ENCODE data around the gene ZBTB9.
A peak's percentile ranks its signal among the peaks of the same experiment; 100 is the strongest.

Gene ZBTB9

DNA sequence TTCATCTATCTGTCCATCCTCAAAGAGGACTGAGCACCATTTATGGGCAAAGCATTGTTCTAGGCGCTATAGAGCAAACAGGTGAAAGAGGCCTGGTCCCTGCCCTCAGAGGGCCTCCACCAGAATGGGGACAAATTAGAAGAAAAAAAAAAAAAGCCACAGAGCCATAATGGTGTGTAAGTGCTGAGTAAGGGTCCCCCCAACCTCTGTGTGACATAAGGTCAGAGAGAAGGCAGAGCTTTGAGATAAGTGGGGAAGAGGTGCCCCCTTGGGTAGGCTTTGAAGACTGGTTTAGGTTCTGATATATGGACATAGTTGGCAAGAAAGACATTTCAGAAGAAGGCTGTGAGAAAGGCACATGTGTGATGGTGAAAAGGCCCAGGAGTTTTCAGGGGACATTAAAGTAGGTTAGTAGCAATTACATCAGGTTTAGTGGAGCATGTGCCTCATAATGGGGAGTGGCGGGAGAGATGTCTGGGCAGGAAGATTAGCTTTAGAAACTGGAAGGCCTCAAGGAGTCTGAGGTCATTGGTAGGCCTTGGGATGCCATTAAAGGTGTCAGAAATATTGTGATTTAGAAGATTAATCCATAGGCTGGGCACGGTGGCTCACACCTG is 15.3 kb upstream of the ZBTB9 start:
- Histone ChIP-seq H3K4me1 (ENCODE audit: insufficient read depth, poor library complexity, severe bottlenecking) (no peaks in the 10 kb centered on the region), H3K27me3 (ENCODE audit: insufficient read depth, poor library complexity, severe bottlenecking) (no peaks in the 10 kb centered on the region), H3K4me3 (ENCODE audit: severe bottlenecking) (no peak overlapping the region), H3K27ac (ENCODE audit: poor library complexity, severe bottlenecking) (no peak overlapping the region), H3K36me3 (ENCODE audit: low read depth) (peaks cover 31% of the 10 kb centered on the region), H3K9me3 (ENCODE audit: severe bottlenecking) (no peaks in the 10 kb centered on the region)
- no peak for ATAC-seq (ENCODE audit: low read depth)
- TF ChIP-seq, protein P1, sequence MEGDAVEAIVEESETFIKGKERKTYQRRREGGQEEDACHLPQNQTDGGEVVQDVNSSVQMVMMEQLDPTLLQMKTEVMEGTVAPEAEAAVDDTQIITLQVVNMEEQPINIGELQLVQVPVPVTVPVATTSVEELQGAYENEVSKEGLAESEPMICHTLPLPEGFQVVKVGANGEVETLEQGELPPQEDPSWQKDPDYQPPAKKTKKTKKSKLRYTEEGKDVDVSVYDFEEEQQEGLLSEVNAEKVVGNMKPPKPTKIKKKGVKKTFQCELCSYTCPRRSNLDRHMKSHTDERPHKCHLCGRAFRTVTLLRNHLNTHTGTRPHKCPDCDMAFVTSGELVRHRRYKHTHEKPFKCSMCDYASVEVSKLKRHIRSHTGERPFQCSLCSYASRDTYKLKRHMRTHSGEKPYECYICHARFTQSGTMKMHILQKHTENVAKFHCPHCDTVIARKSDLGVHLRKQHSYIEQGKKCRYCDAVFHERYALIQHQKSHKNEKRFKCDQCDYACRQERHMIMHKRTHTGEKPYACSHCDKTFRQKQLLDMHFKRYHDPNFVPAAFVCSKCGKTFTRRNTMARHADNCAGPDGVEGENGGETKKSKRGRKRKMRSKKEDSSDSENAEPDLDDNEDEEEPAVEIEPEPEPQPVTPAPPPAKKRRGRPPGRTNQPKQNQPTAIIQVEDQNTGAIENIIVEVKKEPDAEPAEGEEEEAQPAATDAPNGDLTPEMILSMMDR (IDR thresholded peaks at IDR 0.05; ENCODE audit: poor library complexity, severe bottlenecking) = no peak
- no peak for DNase-seq (ENCODE audit: low spot score)

DNA sequence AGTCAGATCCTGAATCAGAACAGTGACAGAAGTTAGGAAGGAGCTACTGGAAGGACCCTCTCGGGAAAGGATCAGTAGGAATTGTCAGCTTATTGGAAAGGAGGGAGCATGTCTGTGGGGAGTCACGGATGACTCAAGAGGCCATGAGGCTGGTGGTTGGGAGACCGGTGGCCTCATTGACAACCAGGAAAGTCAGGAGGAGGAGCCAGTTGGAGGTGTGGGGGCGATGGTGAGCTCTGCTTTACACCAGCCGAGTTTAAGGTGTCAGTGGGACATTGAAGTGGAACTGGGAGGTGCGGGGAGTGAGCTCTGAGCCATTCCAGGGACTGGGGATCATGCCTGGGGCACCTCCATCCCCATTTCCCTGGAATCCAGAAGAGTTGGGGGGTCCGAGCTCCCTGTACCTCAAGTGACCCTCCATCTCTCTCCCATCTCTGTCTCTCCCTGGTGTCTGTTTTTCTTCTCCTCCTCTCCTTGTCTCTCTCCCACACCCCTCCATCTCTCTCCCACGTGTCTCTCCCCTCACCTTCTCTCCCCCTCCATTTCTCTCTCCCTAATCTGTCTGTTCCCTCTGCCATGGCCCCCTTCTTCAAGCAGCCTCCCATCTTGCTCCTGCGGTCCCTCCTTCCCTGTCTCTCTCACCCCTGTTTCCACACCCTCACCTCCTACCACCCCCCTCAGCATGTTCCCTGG is 14.3 kb upstream of the ZBTB9 start:
- TF ChIP-seq, protein P1 (IDR thresholded peaks at IDR 0.05; ENCODE audit: poor library complexity, severe bottlenecking) = no peak
- DNase-seq (ENCODE audit: low spot score) (no peak), ATAC-seq (ENCODE audit: low read depth) (peak; percentile 28; the same call in 1 of the 3 replicates)
- peaks cover 36% of the 10 kb centered on the region for H3K36me3 ChIP-seq (ENCODE audit: low read depth)
- no peak overlapping the region for H3K4me3 ChIP-seq (ENCODE audit: severe bottlenecking)
- H3K4me1 ChIP-seq (ENCODE audit: insufficient read depth, poor library complexity, severe bottlenecking) = no peaks in the 10 kb centered on the region
- H3K27ac ChIP-seq (ENCODE audit: poor library complexity, severe bottlenecking) = no peak overlapping the region
- H3K27me3 ChIP-seq (ENCODE audit: insufficient read depth, poor library complexity, severe bottlenecking) = no peaks in the 10 kb centered on the region
- H3K9me3 ChIP-seq (ENCODE audit: severe bottlenecking) = no peaks in the 10 kb centered on the region

DNA sequence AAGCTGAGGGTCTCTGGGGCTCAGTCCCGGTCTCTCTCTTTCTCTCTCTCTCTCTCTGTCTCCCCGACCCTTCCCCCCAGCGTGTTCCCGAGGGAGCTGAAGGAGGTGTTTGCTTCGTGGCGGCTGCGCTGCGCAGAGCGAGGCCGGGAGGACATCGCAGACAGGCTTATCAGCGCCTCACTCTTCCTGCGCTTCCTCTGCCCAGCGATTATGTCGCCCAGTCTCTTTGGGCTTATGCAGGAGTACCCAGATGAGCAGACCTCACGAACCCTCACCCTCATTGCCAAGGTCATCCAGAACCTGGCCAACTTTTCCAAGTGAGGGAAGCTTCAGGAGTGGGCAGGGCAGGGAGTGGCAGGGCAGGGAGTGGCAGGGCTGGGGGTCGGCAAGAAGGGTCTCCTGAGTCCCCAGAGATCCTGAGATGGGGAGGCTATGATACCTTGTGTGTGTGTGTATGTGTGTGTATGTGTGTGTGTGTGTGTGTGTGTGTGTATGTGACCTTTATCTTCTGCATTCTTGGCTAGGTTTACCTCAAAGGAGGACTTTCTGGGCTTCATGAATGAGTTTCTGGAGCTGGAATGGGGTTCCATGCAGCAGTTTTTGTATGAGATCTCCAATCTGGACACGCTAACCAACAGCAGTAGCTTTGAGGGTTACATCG is 13.6 kb upstream of the ZBTB9 start:
- H3K27ac ChIP-seq (ENCODE audit: poor library complexity, severe bottlenecking) = no peak overlapping the region

GRCh38 chr6:33441457-33441856 is 12.9 kb upstream of the ZBTB9 start:
- DNase-seq (ENCODE audit: low spot score) = no peak
- ATAC-seq (ENCODE audit: low read depth) = no peak
- no peaks in the 10 kb centered on the region for H3K4me1 ChIP-seq (ENCODE audit: insufficient read depth, poor library complexity, severe bottlenecking)
- H3K4me3 ChIP-seq (ENCODE audit: severe bottlenecking) = no peak overlapping the region
- H3K9me3 ChIP-seq (ENCODE audit: severe bottlenecking) = no peaks in the 10 kb centered on the region
- no peak overlapping the region for H3K27ac ChIP-seq (ENCODE audit: poor library complexity, severe bottlenecking)
- H3K27me3 ChIP-seq (ENCODE audit: insufficient read depth, poor library complexity, severe bottlenecking) = no peaks in the 10 kb centered on the region
- TF ChIP-seq, protein P1 (IDR thresholded peaks at IDR 0.05; ENCODE audit: poor library complexity, severe bottlenecking) = no peak
- peaks cover 28% of the 10 kb centered on the region for H3K36me3 ChIP-seq (ENCODE audit: low read depth)

More for the DNA sequence above, 13.6 kb upstream of the ZBTB9 start:
- Histone ChIP-seq H3K4me3 (ENCODE audit: severe bottlenecking) (no peak overlapping the region), H3K4me1 (ENCODE audit: insufficient read depth, poor library complexity, severe bottlenecking) (no peaks in the 10 kb centered on the region), H3K9me3 (ENCODE audit: severe bottlenecking) (no peaks in the 10 kb centered on the region), H3K36me3 (ENCODE audit: low read depth) (peaks cover 32% of the 10 kb centered on the region), H3K27me3 (ENCODE audit: insufficient read depth, poor library complexity, severe bottlenecking) (no peaks in the 10 kb centered on the region)
- TF ChIP-seq, protein P1 (IDR thresholded peaks at IDR 0.05; ENCODE audit: poor library complexity, severe bottlenecking) = no peak
- no peak for DNase-seq (ENCODE audit: low spot score)
- no peak for ATAC-seq (ENCODE audit: low read depth)
